Suprapubic skin (tissue), 4 donors: Measurements from ENCODE around the gene POLR3G.

Experiments used
- EP300 ChIP-seq: sonication (generic); formaldehyde crosslinking; IDR thresholded peaks from one replicate; pipeline ENCODE4 v1.6.1; 2017; ENCODE audit warnings: antibody characterized with exemption
- POLR2A ChIP-seq, 2 donors: fragments of 450-650 bp; IDR thresholded peaks; one replicate each; pipeline ENCODE4 v1.6.1; 2017; ENCODE audit warnings: antibody characterized with exemption in 2 of 2, mild to moderate bottlenecking in 2 of 2, moderate library complexity in 2 of 2
- POLR2AphosphoS5 ChIP-seq, 3 donors: sonication (generic); formaldehyde crosslinking; IDR thresholded peaks; one replicate each; pipeline ENCODE4 v1.6.1; 2017; ENCODE audit warnings: antibody characterized with exemption in 3 of 3
- TF ChIP-seq, protein P1 (sequence below), 2 donors: fragments of 200-600 bp in 1 of 2; fragments of 450-650 bp in 1 of 2; sonication (generic) in 1 of 2; IDR thresholded peaks; one replicate each; pipeline ENCODE4 v1.5.1; 2016 to 2019; ENCODE audit warnings: antibody characterized with exemption in 2 of 2, mild to moderate bottlenecking in 1 of 2, moderate library complexity in 1 of 2

GRCh38 chr5:90542827-90543519 is 68.3 kb downstream of the POLR3G start:
- TF ChIP-seq, protein P1, sequence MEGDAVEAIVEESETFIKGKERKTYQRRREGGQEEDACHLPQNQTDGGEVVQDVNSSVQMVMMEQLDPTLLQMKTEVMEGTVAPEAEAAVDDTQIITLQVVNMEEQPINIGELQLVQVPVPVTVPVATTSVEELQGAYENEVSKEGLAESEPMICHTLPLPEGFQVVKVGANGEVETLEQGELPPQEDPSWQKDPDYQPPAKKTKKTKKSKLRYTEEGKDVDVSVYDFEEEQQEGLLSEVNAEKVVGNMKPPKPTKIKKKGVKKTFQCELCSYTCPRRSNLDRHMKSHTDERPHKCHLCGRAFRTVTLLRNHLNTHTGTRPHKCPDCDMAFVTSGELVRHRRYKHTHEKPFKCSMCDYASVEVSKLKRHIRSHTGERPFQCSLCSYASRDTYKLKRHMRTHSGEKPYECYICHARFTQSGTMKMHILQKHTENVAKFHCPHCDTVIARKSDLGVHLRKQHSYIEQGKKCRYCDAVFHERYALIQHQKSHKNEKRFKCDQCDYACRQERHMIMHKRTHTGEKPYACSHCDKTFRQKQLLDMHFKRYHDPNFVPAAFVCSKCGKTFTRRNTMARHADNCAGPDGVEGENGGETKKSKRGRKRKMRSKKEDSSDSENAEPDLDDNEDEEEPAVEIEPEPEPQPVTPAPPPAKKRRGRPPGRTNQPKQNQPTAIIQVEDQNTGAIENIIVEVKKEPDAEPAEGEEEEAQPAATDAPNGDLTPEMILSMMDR (IDR thresholded peaks at IDR 0.05), result no peak
- TF ChIP-seq POLR2AphosphoS5 (IDR thresholded peaks at IDR 0.05), result no peak
- no peak for TF ChIP-seq POLR2A (IDR thresholded peaks at IDR 0.05)
- TF ChIP-seq EP300, result no peak
